Brain pericyte (primary cell): ENCODE results near the gene ZNF521.

Experiments
- DNase-seq: peaks from one replicate; pipeline ENCODE4 v3.0.0-alpha.2; 2012; ENCODE audit warnings: low read depth, low spot score

ZNF521 gene

DNA sequence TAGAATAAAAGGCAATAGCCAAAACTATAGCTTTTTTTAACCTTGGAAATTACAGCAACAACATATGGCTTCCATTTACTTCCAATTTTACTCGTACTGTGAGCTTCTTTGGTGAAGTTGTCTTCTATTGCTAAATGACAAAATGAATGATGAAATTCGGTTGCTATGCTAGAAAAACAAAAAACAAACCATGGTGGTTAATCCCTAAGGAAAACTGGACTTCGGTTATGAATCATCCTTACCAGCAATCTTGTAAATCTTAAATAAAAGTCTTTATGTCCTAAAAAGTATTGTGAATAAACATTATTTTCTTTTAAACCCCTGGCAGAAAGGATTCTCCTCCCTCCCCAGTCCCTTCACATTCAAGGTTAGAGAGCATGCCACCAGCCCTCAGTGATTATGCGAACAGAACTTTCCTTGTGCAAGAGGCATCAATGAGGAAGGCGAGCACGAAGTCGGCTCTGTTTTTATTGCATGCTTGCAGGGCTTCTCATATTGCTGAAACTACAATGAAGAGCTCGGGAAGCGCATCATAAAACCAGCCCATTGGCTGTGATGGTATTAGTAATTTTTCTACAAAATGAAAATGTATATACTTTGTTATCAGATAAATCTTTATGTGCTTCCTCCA, 62.9 kb downstream of the ZNF521 start:
- DNase-seq = peak; percentile 91

DNA sequence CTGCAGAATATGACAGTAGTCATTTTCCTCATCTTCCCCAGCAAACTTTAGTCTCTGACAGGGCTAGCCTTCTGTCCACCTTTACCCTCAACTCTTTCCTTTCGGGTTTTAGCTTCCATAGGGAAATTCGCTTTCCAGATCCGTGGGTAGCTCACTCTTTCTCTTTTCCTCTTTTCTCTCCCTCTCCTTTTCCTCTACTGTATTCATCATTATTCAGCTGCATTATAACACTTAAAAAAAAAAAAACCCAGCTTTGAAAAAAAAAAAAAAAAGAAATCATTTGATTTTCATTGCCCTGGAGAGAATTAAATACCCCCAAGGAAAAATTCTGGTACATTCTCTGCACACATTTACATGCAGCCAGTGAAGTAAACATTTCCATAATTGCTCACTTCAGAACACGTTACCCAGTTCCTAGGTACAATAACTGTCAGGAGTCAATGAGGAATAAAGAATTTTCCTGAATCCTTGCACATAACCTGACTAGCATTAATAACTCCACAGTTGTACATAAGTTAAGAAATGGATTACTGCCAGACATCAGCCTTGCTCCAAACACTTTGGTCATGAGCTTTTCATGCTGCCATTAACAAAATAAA, 63.5 kb downstream of the ZNF521 start:
- no peak for DNase-seq

DNA sequence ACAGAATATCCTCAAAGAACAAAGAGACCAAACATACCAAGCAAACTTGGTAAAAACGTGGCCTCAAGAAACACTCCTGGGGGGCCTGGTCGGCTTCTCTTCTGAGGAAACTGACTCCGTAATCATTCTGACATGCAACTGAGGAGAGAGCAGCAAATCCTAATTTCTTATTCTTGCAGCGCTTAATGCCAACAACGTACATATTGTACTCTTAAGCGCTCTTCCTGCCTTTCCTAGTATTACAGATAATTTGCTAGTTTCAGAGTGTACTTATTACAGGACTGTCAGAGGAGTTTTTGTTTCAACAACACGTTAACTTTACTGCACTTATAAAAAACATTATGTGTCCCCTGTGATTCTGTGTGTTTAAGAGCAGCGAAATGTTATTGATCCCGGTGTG, 64.9 kb downstream of the ZNF521 start:
- no peak for DNase-seq

DNA sequence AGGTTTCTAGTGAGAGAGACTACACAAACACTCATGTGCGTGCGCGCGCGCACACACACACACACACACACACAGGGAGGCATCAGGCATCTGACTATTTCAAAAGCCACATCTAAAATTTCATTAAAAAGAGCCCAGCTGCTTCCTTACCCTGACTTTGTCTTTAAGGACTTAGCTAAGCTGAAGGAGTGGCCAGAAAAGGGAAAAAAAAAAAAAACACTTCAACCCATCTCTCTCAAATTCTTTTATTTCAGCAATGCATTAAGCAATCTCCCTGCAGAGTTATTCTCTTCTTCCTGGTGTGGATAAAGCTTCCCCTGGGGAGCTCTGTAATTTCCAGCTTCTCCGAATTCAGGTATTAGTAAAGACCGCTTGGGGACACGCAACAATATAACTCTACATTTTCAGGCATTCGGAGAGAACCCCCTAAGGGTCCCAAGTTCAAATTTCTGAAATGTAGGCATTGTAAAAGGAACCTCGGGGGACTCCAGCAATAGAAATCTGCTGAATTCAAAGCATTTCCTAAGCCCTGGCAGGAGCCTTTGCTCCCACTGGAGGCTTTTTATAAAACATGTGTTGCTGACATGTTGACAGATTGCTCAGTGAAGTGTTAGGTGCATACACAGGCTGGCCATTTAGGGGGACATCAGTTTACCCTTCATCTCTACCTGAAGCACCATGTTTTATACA, 67.0 kb downstream of the ZNF521 start:
- no peak for DNase-seq

DNA sequence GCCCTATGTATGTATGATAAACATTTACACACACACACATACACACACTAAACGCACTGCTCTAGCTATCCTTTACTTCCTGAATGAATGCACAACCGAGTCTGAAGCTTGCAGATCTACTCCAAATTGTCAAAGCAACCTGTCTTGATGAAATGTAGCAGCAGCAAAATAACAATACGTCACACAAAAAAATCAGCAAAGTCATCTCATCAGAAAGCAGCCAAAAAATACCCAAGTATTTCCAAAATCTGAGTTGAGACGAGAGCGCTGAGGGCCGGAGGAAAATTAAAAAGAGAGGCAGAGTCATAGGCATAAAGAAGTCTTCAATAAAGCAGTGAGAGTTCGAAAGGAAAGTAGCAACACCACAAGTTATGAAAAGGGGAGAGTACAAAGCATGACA, 67.7 kb downstream of the ZNF521 start:
- no peak for DNase-seq

DNA sequence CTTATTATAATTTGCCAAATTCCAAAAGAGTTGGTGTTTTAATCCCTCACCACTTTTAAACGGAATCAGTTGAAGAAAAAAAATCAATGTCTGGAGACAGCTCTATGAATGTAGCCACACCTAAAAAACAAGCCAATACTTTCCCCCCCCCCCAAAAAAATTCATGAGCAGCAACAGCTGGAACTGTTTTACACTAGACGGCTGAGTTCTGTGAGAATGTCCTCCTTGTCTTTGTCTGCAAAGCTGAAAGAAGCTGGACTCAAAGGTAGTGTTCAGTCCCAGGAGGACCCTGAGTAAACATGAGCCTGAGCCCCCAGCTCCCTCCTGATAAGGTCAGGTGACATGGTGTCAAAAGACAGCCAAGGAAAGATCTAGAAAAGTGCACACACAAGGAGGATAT, 68.2 kb downstream of the ZNF521 start:
- DNase-seq = no peak

DNA sequence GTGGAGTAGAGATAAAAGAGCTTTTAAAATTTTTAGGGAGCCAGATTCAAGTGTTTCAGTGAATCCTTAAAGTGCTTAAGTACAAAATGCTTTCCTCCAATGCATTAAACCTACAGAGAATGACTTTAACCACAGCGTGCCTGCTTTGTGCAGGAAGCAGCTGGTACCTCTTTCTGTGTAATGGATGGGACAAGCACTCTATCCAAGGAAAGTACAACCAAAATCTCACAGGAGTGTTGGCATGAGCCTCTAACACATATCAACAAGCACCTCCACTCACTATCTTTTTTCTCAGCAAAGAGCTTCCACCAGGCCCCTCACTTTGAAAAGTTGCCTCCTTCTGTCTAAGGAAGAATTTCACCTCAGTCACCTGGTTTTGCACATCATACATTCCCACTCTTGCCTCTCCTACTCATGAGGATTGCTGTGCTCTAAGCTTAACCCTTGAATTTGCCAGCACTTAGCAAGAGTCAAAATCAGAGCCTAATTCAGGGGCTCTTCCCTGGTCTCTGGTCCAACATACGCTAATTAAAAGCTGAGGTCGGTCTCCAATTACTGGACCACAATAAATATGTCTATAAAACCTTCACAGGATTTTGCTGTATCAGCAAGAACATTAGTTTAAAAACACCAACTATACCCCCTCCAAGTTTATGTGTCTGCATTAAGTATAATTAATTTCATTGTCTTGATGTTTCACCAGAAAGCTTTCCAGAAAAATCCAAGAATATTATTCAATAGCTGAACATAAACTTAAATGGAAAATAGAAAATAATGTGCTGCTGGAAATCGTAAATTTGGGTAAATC, 68.9 kb downstream of the ZNF521 start:
- no peak for DNase-seq

DNA sequence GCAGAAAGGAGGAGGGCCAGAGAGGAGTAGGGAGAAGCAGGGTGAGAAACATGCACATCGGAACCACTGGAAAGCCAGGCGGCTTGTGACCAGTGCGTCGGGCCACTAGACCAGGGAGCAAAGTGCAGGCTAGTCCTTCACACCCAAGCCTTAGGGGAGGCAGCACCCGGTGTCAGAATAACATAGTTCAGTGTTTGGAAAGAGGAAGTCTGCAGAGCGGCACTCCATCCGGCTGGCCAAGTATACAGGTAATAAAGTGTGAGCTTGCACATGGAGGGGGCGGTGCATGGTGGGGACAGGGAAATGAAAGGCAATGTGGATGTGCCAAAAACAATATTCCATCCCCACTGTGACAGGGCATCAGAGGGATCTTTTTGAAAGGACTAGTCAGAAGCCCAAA, 69.7 kb downstream of the ZNF521 start:
- DNase-seq = no peak

DNA sequence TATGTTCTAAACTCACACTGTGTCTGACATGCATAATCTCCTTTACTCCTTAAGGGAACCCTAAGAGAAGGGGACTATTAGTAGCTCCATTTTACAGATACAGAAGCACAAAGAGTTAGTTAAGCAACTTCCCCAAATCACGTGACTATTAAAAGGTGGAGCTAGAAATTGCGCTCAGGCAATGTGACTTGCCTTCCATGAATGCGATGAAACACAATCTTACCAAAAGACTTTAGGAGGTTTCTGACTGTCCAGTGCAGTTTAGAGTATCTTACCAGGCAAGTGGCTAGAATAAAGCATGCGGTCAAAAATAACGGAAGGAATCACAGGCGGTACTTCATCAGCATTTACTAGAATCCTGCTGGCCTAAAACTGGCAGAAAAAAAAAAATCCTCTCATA, 70.4 kb downstream of the ZNF521 start:
- no peak for DNase-seq

DNA sequence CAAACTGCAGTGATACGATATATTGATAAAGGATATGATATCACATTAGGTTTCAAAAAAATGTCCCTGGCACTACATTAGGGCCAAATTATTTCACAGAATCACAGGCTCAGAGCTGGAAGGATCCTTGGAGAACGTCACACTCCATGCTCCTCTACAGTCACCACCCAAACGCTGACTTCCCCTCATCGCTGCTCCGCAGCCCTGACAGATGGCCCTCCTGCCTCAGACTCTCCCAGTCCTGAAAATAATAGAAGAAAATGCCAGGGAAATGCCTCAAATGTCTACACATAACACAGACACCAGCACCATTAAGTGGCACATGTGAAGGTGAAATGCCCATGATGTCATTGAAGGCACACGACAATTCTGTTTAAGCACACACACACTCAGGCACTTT, 72.0 kb downstream of the ZNF521 start:
- DNase-seq = no peak

DNA sequence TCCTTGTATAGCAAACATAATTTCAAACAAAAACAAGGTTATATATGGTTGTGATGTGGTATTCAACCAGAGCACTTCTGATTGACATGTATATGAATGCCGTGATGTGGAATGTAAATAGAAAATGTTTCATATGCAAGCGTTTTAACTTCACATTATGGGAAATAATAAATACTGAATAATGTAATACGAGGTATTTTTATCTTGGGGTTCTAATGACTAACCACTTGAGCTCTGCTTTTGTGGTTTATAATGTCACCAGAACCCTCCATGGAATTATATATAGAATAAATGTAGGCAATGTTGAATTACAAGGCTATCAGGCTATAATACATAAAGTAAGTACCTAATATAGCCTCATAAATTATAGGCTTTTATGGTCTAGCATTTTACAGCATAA, 72.4 kb downstream of the ZNF521 start:
- no peak for DNase-seq

DNA sequence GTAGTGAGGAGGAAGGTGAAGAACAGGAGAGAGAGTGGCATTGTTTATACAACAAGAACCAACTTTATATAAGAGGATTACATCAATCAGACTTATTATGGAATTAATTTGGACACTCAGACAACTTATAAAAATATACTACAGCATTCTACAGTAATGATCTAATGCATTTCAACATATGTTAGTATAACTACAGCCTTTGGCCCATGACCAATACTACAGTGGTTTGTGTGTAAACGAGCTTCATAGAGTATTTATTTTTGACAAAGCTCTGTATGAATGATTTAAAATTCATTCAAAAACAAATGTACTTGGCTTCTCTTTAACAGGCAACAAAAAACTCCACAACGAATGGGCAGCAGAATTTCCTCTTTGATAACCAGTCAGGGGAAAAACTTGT, 72.8 kb downstream of the ZNF521 start:
- DNase-seq = no peak

DNA sequence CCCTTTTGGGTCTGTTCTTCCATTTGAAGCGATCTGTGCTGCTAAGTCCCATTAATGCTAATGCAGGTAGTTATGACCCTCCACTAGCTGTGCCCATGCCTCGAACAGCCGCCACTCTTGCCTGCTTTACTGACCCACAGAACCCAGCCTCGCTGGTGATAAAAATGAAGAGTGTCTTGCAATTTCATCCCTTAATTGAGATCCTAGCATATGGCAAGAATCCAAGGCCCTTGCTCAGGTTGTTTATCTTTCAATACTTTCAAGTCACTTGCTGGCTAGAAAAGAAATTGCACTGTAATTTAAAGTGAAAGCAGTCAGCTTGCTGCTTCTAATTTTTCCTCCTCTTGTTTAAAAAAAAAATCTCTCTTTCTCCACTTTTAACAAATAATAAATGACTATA, 73.6 kb downstream of the ZNF521 start:
- no peak for DNase-seq

DNA sequence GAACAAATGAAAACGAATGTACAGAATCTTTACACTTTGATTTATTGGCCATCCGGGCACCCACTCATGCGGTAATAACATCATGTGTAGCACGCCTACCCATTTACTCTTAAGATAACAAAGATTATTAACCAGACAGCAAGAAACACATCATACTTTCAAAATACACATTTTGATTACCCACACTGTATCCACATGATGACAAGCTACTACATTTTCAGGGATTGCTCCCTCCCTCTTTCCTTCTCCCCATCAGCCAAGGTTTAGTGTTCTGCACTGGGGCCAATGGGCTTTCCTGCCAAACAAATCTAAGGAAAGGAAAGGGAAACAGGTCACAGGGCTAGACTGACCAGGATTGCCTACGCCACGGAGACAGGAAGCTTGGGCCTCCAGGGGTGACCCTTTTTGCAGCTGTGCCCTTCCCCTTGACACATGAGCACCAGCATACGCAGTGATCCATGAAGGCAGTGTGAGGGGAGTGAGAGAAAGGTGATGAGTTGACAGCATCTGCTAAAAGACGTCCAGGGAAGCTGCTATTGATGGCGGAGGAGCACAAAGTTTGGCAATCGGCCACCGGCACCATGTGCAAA, 76.5 kb downstream of the ZNF521 start:
- DNase-seq = no peak

DNA sequence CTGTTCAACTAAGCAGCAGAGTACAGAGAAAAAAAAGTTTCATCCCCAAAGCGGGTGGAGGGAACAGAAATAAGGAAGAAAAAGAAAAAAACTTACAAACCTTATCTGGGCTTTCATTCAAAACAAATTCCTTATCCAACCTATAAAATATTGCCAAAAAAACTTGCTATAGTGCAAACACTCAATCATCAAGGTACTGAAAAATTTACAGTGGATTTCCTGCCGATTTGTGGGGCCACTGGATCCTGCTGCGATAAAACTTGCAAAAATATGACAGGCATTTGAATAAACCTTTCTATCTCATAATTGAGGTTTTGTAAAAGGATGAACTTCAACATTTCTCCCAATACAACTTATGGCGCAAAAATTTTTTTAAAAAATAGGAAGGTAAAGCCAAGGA, 77.0 kb downstream of the ZNF521 start:
- no peak for DNase-seq

DNA sequence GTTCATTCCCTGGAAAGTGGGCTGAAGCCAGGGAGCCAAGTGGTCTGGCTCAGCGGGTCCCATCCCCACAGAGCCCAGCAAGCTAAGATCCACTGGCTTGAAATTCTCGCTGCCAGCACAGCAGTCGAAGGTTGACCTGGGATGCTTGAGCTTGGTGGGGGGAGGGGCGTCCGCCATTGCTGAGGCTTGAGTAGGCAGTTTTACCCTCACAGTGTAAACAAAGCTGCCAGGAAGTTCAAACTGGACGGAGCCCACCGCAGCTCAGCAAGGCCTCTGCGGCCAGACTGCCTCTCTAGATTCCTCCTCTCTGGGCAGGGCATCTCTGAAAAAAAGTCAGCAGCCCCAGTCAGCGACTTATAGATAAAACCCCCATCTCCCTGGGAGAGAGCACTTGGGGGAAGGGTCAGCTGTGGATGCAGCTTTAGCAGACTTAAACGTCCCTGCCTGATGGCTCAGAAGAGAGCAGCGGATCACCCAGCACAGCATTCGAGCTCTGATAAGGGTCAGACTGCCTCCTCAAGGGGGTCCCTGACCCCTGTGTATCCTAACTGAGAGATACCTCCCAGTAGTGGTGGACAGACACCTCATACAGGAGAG, 84.9 kb downstream of the ZNF521 start:
- DNase-seq = peak; percentile 69

DNA sequence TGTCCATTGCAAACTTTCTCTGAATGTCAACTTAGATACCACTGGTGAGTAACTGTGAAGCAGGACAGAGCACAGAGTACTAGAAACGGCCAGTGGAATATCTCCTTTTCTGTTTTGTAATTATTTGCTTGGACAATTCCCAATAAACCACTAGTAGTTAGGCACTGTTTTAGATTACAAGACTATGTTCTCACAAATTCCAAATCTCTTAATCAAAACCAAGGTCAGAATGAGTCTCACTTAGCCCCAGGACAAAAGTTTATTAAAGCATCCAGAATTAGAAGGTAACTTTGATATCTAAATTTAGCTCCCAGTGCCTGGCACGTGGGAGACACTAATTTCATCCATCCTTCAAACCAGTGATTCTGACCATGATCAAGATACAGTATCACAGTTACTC, 89.0 kb downstream of the ZNF521 start:
- DNase-seq = no peak

DNA sequence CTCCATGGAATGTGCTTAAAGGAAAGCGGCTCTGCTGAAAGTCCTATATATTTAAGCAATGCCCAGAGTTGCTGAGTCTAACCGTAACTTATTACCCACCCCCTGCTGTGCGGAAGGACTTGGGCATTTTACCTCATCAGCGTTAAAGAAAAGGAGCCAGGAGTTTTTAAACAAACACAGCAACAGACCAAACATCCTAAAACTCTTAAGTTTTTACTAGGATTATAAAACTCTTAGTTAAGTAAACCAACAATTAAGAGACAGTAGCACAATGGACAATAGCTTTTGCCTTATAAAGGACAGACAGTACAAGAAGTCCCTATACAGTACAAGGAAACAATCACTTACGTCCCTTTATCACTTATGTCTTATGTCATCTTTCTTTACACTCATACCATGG, 90.2 kb downstream of the ZNF521 start:
- no peak for DNase-seq

DNA sequence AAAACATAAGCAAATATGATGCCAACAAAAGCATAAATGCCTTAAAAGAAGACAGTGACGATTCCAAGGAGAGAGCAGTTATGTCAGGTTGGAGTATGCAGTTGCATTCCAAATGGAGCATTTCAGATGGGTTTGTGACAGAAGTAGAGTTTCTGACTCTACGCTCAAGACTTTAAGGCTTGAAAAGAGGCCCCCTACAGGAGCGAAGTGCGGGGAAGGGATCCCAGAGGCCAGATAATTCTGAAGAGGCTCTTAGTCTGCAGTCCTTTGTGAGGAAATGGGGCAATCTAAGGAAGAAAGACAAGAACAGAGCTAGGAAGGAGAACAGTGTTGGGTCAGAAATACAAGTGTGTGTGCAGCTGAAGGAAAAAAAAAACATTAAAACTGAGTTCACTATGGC, 95.5 kb downstream of the ZNF521 start:
- no peak for DNase-seq

DNA sequence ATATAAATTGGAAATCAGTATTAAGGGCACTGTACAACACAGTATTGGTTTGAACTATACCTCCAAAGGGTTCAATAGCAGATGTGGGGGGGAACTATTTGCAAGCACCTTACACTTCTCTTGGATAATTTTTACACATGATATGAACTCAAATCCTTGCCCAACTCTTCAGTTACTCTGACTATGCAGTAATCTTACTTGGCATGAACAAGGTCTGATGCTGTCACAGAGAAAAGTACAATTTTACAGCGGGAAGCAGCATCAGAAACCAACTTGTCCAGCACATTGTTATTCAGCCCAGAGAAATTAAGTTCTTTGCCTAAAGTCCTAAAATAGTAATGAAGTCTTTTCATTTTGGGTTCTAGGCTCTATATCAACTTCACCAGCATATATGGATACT, 98.2 kb downstream of the ZNF521 start:
- no peak for DNase-seq

DNA sequence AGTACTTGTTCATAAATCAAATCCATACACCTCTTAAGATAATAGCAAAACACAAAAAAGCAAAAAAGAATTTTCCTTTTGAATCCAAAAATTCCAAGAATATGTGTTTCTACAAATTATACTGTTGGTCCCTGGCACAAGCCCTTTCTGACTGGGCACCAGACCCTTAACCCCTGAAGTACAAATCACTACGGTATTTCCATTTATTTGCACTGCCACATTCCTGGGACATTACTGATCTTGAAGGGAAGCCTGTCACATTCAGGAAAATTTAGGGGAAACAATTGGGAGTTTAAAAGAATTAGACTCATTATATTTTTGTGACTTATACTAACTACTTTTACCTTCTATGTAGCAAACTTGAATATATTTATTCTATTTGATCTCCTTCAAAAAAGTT, 98.8 kb downstream of the ZNF521 start:
- DNase-seq = no peak

DNA sequence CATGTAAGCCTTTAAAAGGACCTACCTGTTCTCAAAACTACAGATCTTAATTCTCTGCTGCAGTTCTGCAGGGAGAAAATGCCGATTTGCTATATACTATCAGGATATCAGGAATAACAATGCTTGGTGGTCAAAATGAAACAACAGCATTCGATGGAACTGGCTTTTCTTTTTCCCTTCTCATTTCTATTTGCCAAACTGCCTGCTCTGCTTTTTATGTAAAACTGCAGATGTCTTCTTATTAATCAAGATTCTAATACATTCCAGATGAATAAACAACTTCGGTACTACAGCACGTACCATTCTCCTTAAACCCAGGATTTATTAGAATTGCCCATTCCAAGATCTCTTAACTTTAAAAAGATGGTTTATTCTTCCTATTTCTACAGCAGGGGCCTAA, 100.9 kb downstream of the ZNF521 start:
- no peak for DNase-seq
